Subcutaneous adipose tissue (tissue), 4 donors: ENCODE measurements around the gene PLCB1. TPM values are rescaled to one million over a fixed set of nuclear protein-coding genes. Genes with fewer than 3 reads are reported as not detected.

Source experiments
- total RNA-seq, 4 donors: library from RNA; depleted of rRNA; stranded (reverse); fragments of >200 nt; gene quantifications; one replicate each; pipeline ENCODE4 v1.1.0, GENCODE V29; 2016
- TF ChIP-seq, protein P1 (sequence below): fragments of 450-650 bp; IDR thresholded peaks from one replicate; pipeline ENCODE4 v1.5.1; 2016; ENCODE audit warnings: low read depth, mild to moderate bottlenecking, control low read depth, antibody characterized with exemption, moderate library complexity

PLCB1 gene
- total RNA-seq, 4 donors from 2014 or later: 14.1 to 26.7 (median 18.4) TPM

DNA sequence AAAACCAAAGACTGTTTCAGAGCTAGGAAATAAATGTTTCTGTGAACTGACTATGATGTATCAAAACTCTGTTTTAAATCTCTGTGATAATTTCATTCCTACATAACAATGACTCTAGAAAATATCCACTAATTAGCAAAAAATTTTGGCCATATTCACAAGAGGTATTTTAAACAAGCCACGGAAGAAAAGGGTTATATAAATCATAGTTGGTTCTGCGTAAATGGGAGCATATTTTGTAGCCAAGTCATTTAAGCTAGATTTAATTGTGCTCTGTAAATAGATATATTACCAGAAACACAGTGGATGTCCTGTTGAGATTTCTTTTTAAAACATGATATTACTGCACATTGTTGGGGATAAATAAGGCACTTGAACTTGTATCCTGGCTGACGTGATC is 520.3 kb downstream of the PLCB1 start:
- TF ChIP-seq, protein P1, sequence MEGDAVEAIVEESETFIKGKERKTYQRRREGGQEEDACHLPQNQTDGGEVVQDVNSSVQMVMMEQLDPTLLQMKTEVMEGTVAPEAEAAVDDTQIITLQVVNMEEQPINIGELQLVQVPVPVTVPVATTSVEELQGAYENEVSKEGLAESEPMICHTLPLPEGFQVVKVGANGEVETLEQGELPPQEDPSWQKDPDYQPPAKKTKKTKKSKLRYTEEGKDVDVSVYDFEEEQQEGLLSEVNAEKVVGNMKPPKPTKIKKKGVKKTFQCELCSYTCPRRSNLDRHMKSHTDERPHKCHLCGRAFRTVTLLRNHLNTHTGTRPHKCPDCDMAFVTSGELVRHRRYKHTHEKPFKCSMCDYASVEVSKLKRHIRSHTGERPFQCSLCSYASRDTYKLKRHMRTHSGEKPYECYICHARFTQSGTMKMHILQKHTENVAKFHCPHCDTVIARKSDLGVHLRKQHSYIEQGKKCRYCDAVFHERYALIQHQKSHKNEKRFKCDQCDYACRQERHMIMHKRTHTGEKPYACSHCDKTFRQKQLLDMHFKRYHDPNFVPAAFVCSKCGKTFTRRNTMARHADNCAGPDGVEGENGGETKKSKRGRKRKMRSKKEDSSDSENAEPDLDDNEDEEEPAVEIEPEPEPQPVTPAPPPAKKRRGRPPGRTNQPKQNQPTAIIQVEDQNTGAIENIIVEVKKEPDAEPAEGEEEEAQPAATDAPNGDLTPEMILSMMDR: no peak

DNA sequence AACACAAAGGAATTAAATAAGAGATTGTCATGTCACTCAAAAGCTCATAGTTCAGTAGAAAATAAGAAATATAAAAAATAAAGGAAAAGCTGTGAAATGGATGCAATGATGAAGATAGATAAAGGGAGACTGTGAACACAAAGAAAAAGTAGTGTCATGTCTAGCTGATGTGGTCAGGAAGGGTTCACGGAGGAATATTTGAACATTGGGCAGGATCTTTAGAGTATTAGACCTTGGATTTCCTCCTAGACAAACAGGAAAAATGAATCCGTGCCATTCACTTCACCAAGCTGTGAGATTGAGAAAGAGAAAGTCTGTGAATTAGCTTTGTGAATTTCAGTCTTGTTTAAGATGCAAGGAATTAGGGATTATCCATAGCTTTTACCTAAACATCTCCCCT is 522.4 kb downstream of the PLCB1 start:
- TF ChIP-seq, protein P1: no peak

DNA sequence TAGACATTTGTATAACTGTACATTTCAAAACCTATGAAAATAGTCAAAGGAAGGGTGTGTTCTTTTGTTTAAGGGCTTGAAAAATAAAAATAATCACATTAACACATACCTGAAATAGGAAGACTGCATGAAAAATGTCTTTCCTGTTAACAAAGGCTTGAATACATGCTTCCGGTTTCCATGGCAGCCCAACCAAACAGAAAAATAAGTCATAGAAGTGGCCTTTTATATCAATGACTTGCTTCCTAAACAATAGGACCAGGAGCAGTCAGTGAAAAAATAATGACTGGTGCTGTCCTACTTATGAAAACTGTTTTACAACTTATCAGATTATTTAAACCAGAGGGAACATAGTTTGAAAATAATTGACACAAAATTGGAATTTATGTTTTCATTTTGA is 524.3 kb downstream of the PLCB1 start:
- TF ChIP-seq, protein P1: no peak

DNA sequence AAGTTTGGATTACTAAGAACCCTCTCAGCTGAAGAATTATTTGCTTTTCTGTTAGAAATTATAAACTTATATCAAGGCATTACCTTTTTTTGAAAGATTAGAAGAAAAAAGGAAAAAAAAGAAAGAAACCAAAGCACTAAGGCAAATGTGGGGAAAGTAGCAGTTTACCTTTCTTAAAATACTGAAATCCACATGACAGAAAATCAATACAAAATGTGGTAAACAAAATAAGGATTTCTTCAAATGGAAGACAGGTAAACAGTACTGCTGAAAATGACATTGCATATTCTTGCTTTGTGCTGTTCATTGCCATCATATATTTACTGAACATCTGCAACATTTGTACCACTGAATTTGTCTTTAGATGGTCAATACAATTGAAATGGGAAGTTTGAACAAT is 525.6 kb downstream of the PLCB1 start:
- TF ChIP-seq, protein P1: no peak

DNA sequence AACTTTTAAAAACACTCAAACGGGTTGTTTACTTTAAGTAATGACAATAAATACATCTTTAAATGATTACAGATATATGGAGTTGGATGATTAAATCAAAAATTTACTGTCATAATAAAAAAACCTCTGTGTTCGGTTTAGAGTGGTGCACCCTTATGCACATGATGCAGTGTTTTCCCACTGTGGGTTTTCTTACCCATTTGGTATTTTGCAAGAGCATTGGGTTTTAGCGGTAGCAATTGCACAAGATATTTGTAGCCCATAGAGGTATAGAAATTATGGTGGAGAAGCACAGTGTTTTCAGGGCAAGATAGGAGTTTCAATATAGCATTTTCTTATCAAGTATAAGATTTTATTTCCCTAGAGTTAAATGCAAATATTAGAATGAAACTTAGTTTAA is 526.0 kb downstream of the PLCB1 start:
- TF ChIP-seq, protein P1: no peak

DNA sequence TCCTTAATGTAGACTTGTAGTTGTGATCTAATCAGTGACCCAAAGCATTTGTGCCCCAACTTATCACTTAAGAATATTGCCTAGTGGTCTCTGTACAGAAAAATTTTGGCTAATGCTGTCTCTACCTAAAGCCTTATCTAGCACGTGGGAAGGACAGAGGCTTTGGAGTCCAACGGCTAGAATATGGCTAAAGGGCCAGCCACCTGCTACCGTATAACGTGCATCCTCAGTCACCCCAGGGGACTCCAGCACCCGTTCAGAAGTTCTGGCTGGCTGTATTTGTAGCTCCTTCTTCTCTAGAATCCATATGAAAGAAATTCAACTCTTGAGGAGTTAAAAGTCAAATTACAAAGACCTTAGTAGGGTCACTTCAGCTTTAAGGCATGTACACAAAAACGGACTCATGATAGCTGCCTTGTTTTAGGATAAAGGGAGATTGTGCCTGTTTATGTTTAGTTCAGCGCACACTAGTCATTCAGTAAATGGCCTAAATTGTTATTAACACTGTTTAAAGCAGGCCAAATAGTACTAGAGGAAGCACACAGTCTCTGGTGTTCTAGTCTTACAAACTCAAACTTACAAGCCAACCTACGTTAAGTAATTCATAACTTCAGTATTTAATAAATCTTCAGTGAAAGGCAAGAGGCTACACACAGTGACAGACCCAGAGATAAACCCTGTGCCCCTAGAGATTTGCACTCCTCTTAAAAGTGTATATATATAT is 529.3 kb downstream of the PLCB1 start:
- TF ChIP-seq, protein P1: no peak

DNA sequence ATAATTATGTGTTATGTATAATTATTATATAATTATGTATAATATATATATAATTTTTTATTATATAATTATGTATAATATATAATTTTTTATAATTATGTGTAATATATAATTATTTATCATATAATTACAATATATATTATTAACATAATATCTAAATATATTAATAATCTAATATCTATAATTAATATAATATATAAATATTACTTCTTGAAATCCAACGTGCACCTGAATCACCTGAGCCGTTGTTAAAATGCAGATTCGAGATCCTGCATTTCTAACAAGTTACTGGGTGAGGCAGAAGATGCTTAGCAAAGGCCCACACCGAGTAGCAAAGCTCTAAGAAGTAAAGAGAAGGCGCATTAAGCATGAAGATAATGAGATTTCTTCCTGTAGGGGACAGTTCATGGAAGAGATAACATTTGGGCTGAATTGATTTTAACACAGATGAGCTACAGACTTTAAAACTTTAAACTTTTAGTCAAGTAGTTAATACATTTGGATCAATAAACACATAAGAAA is 530.4 kb downstream of the PLCB1 start:
- TF ChIP-seq, protein P1: no peak
